ENCODE data around the gene DDX47. TPM values are rescaled to one million over a fixed set of nuclear protein-coding genes. Genes with fewer than 3 reads are reported as not detected.

Gene DDX47
- polyA plus RNA-seq, 1 of the 3 experiments (the other 2 are of a cell fraction) = 68.4 TPM

GRCh38 chr12:12870465-12870864, 57.3 kb downstream of the DDX47 start:
- ChIA-PET POLR2A (no interaction called here), CTCF (no interaction called here)
- Histone ChIP-seq H3K9me3 (no peaks in the 10 kb centered on the region), H2AFZ (ENCODE audit: low read depth) (no peak overlapping the region), H3K9ac (no peak overlapping the region), H3K27me3 (ENCODE audit: insufficient read depth) (no peaks in the 10 kb centered on the region), H3K79me2 (ENCODE audit: insufficient read depth) (no peaks in the 10 kb centered on the region), H3K27ac (ENCODE audit: low read depth in 2 of 2, low read length in 1 of 2) (peak overlapping the region in 1 of 2 experiments; percentile 82; a peak in 2 of 4 replicates), H3K4me3 (ENCODE audit: low read depth in 2 of 2, low read length in 1 of 2) (no peak overlapping the region), H3K4me2 (no peak overlapping the region), H3K4me1 (ENCODE audit: control insufficient read depth in 1 of 2, insufficient read depth in 2 of 2, low read depth in 1 of 2, low read length in 1 of 2) (peaks cover 0 to 18% of the 10 kb centered on the region in 2 experiments; a peak in 3 of 4 replicates), H4K20me1 (ENCODE audit: insufficient read depth) (no peaks in the 10 kb centered on the region), H3K36me3 (replicated peaks in 1 of 2; ENCODE audit: control insufficient read depth in 1 of 2, insufficient read depth in 2 of 2, low read length in 1 of 2) (no peaks in the 10 kb centered on the region), H3K9me2 (no peaks in the 10 kb centered on the region), H3F3A (replicated peaks; ENCODE audit: insufficient read depth) (peaks cover 40% of the 10 kb centered on the region)
- DNase-seq = no peak
- WGBS (ENCODE audit: low lambda C conversion rate) = 23% methylated on average over 7 of the region's 7 CpGs
- peak; percentile 93 for TF ChIP-seq FOSL2 (IDR thresholded peaks at IDR 0.05; ENCODE audit: borderline replicate concordance, low read depth)
- no peak for TF ChIP-seq USF2 (IDR thresholded peaks at IDR 0.05; ENCODE audit: borderline replicate concordance, low read depth, low read length)
- TF ChIP-seq FOXJ3 (CRISPR knock-in tag; IDR thresholded peaks at IDR 0.05) = no peak
- TF ChIP-seq, protein P1, sequence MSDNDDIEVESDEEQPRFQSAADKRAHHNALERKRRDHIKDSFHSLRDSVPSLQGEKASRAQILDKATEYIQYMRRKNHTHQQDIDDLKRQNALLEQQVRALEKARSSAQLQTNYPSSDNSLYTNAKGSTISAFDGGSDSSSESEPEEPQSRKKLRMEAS (IDR thresholded peaks at IDR 0.05; ENCODE audit: low read depth) = no peak
- TF ChIP-seq, protein P2, sequence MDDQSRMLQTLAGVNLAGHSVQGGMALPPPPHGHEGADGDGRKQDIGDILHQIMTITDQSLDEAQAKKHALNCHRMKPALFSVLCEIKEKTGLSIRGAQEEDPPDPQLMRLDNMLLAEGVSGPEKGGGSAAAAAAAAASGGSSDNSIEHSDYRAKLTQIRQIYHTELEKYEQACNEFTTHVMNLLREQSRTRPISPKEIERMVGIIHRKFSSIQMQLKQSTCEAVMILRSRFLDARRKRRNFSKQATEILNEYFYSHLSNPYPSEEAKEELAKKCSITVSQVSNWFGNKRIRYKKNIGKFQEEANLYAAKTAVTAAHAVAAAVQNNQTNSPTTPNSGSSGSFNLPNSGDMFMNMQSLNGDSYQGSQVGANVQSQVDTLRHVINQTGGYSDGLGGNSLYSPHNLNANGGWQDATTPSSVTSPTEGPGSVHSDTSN (IDR thresholded peaks at IDR 0.05) = peak; percentile 56
- TF ChIP-seq POLR2AphosphoS5 (IDR thresholded peaks at IDR 0.05; ENCODE audit: low read depth, low read length) = peak; percentile 50; the same call in 1 of the 2 replicates
- TF ChIP-seq TCF12 (IDR thresholded peaks at IDR 0.05) = peak; percentile 81
- TF ChIP-seq REST (IDR thresholded peaks at IDR 0.05; ENCODE audit: low read depth, low read length) = 0 out of 2 replicates have a peak, but pooled peaks have one; percentile 24
- no peak for TF ChIP-seq GABPA (IDR thresholded peaks at IDR 0.05; ENCODE audit: low read depth)
- TF ChIP-seq SMC3 (IDR thresholded peaks at IDR 0.05; ENCODE audit: low read depth, low read length) = no peak
- TF ChIP-seq CHD2 (IDR thresholded peaks at IDR 0.05; ENCODE audit: low read length, partially characterized antibody) = no peak
- no peak for TF ChIP-seq ELF1 (IDR thresholded peaks at IDR 0.05)
- TF ChIP-seq MXI1 (IDR thresholded peaks at IDR 0.05; ENCODE audit: low read depth, low read length) = no peak
- 0 out of 2 replicates have a peak, but pooled peaks have one; percentile 13 for TF ChIP-seq USF1 (IDR thresholded peaks at IDR 0.05; ENCODE audit: borderline replicate concordance, low read depth)
- no peak for TF ChIP-seq SIN3A (IDR thresholded peaks at IDR 0.05; ENCODE audit: borderline replicate concordance, low read depth, low read length)
- TF ChIP-seq RXRA (IDR thresholded peaks at IDR 0.05; ENCODE audit: borderline replicate concordance, low read depth) = peak; percentile 97
- no peak for TF ChIP-seq RAD21 (IDR thresholded peaks at IDR 0.05; ENCODE audit: low read length)
- TF ChIP-seq RFX5 (IDR thresholded peaks at IDR 0.05; ENCODE audit: low read length) = no peak
- peak; percentile 85 for TF ChIP-seq JUND (IDR thresholded peaks at IDR 0.05)
- TF ChIP-seq EZH2phosphoT487 (IDR thresholded peaks at IDR 0.05; ENCODE audit: borderline replicate concordance, low read depth) = no peak
- TF ChIP-seq TAF1 (IDR thresholded peaks at IDR 0.05; ENCODE audit: borderline replicate concordance, low read depth, low read length) = no peak
- TF ChIP-seq RCOR1 (IDR thresholded peaks at IDR 0.05; ENCODE audit: low read length) = no peak
- TF ChIP-seq FOXM1 (IDR thresholded peaks at IDR 0.05; ENCODE audit: low read depth) = no peak
- no peak for TF ChIP-seq GATA2 (CRISPR knock-in tag; IDR thresholded peaks at IDR 0.05)
- peak; percentile 74; the same call in 1 of the 2 replicates for TF ChIP-seq NFIC (IDR thresholded peaks at IDR 0.05; ENCODE audit: borderline replicate concordance)
- peak; percentile 22; the same call in 1 of the 2 replicates for TF ChIP-seq MEF2A (IDR thresholded peaks at IDR 0.05; ENCODE audit: borderline replicate concordance, low read depth)
- TF ChIP-seq NRF1 (IDR thresholded peaks at IDR 0.05; ENCODE audit: low read depth, low read length) = no peak
- TF ChIP-seq EP300 (IDR thresholded peaks at IDR 0.05; ENCODE audit: borderline replicate concordance in 1 of 2, low read depth in 1 of 2, low read length in 1 of 2) = peak in 1 of 2 experiments; percentile 82; a peak in 2 of 4 replicates
